Stimulated activated CD8-positive, alpha-beta memory T cell treated with anti-CD3 and anti-CD28 coated beads, Interleukin-7, amount 100 ng/mL, for 48 hours (primary cell): ENCODE results near the gene HTR4.

Source experiments
- DNase-seq, 2 donors: peaks; one replicate each; pipeline ENCODE4 v3.0.0-alpha.2; 2020; ENCODE audit warnings: low read depth in 1 of 2; ENCODE audit errors: extremely low read depth in 1 of 2

HTR4 gene

DNA sequence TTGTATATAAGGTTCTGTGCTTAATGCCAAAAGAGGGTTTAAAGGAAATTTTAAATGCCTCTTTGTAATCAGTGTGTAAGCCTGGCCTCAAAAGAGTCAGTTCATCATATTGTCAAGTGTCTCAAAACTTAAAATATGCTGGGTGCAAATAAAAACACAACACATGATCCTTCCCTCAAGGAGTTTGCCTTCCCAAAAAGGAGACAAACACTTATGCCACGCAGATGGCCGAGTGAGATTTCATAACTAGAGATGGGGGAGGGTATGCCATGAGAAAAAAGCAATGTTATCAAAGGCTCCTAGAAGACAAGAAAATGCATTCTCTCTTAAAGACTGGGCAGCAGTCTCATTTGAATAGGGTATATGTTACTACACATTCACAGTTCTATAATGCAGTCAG is 215.4 kb downstream of the HTR4 start:
- DNase-seq, result no peak

- no peak for DNase-seq
Measured at GRCh38 chr5:148437249-148437648, 217.1 kb downstream of the HTR4 start.

GRCh38 chr5:148436029-148436428 is 218.3 kb downstream of the HTR4 start:
- DNase-seq, result no peak

DNA sequence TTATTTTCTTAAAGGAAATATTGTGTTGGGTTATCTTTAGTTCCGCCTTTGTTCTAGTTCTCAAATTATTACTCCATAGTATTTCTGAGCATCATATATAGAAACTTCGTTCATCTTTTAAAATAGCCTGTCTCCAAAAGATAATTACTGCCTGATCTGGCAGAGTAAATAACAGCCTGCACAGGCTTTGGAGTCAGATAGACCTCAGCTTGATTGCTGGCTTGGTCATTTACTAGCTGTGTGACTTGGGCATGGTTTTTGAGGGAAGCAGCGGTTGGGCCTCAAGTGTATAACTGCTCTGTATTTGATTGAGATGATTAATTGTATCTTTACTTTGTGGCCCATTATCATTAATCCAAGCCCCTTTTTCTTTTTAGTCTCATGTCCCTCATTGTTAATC is 220.5 kb downstream of the HTR4 start:
- no peak for DNase-seq
